Retinal pigment epithelial cell (primary cell): ENCODE data around the gene KLF11.

Source experiments
- DNase-seq: peaks from one replicate; pipeline ENCODE4 v3.0.0-alpha.2; 2010; ENCODE audit warnings: low read depth
- H3K4me3 ChIP-seq: 2 replicates; pipeline ENCODE4 v1.5.1; 2011; ENCODE audit warnings: mild to moderate bottlenecking, low read length, control low read depth, moderate library complexity
- TF ChIP-seq, protein P1 (sequence below): conservative IDR thresholded peaks from 2 replicates; pipeline ENCODE4 v1.5.1; 2011; ENCODE audit warnings: low read depth, low read length, control low read depth, inconsistent platforms

KLF11 gene

GRCh38 chr2:10075101-10075500, 31.8 kb downstream of the KLF11 start:
- TF ChIP-seq, protein P1, sequence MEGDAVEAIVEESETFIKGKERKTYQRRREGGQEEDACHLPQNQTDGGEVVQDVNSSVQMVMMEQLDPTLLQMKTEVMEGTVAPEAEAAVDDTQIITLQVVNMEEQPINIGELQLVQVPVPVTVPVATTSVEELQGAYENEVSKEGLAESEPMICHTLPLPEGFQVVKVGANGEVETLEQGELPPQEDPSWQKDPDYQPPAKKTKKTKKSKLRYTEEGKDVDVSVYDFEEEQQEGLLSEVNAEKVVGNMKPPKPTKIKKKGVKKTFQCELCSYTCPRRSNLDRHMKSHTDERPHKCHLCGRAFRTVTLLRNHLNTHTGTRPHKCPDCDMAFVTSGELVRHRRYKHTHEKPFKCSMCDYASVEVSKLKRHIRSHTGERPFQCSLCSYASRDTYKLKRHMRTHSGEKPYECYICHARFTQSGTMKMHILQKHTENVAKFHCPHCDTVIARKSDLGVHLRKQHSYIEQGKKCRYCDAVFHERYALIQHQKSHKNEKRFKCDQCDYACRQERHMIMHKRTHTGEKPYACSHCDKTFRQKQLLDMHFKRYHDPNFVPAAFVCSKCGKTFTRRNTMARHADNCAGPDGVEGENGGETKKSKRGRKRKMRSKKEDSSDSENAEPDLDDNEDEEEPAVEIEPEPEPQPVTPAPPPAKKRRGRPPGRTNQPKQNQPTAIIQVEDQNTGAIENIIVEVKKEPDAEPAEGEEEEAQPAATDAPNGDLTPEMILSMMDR, result no peak
- H3K4me3 ChIP-seq, result no peak overlapping the region
- no peak for DNase-seq

DNA sequence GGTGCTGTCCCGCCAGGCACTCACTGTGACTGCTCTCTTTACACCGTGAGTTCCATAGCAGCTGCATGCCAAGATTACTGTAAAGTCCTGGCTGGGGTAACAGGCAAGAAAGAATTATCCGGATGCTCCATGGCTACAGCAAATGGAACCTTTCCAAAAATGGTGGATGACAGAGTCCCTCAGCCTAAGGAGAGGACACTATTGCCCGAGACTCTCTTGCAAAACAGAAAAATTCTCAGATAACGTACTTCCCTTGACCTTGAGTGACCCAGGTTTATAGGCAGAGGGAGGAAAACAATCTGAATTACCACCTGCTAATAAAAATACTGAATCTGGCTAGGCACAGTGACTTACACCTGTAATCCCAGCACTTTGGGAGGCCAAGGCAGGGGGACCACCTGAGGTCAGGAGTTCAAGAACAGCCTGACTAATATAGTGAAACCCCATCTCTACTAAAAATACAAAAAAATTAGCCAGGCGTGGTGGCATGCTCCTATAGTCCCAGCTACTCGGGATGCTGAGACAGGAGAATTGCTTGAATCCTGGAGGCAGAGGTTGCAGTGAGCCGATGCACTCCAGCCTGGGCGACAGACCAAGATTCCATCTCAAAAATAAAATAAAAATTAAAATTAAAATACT, 32.3 kb downstream of the KLF11 start:
- TF ChIP-seq, protein P1, result no peak
- H3K4me3 ChIP-seq, result no peak overlapping the region
- no peak for DNase-seq

DNA sequence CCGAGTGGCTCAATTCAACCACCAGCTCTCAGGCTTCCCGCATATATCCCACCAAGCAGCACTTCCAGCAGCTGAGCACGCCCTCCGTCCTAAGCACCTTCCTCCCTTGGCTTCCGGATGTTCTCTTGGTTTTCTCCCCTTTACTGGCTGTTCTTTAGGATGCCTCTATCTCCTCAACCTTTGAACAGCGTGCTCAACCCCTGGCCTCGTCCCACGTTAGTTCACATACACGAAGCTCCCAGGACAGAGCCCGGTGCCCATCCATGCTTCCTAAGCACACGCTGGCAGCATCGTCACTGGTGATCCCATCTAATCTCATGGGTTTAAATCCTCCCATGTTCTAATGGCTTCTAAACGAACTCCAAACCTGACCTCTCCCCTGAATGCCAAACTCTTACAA, 33.2 kb downstream of the KLF11 start:
- DNase-seq, result no peak
- TF ChIP-seq, protein P1, result no peak
- no peak overlapping the region for H3K4me3 ChIP-seq

GRCh38 chr2:10076988-10077527, 33.7 kb downstream of the KLF11 start:
- no peak for DNase-seq
- H3K4me3 ChIP-seq, result no peak overlapping the region
- TF ChIP-seq, protein P1, result no peak

DNA sequence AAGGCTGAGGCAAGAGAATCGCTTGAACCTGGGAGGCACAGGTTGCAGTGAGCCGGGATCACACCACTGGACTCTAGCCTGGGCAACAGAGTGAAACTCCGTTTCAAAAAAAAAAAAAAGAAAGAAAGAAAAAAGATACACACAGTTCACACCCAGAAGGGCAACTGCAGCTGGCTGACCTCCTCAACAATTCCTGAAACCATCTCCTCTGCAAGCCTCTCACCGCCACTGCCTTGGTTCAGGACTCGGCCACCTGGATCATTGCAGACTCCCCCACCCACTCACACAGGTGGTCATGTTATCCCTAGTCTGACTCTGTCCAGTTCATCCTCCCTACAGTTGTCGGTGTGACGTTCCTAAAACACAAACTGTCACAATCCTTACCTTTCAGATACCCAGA, 34.7 kb downstream of the KLF11 start:
- no peak overlapping the region for H3K4me3 ChIP-seq
- TF ChIP-seq, protein P1, result no peak

GRCh38 chr2:10078704-10079265, 35.4 kb downstream of the KLF11 start:
- TF ChIP-seq, protein P1, result no peak
- no peak for DNase-seq
- H3K4me3 ChIP-seq, result peak overlapping the region; percentile 22

More for the DNA sequence above, 34.7 kb downstream of the KLF11 start:
- no peak for DNase-seq

DNA sequence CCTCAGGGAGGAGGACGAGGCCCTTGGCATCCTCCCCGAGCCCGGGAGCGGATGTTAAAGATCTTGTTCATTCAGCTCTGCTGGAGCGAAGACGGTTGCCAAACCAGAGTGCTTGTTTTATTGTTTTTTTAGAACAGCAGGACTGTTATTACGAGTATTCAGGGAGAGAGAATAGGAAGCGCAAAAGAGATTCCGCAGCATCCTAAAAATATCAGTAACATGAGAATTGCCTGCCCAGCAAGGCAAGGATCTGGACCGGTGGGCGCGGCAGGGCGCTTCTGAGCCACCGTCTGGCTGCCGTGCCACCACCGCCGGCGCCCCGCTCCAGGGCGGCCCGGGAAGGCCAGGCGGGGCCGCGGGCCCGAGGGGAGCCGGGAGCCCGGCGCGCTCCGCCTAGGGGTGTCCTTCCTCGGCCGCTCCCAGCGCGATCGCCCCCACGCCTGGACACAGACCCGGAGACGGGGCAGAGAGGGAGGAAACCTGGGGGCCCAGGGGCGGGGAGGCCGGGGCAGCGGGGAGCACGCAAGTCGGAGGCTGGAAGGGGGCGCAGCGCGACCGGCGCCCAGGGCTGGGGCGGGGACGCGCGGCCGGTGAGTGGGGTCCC, 36.0 kb downstream of the KLF11 start:
- no peak for DNase-seq
- TF ChIP-seq, protein P1, result no peak
- peak overlapping the region; percentile 22 for H3K4me3 ChIP-seq
